ENCODE results near the gene ZNF26. TPM values are rescaled to one million over a fixed set of nuclear protein-coding genes. Genes with fewer than 3 reads are reported as not detected.

The ZNF26 gene
- total and polyA plus RNA-seq, 2 of the 8 experiments (the other 6 are each of a cell fraction or from before 2014, with no cell fraction given) = 5.8 to 8.4 TPM

DNA sequence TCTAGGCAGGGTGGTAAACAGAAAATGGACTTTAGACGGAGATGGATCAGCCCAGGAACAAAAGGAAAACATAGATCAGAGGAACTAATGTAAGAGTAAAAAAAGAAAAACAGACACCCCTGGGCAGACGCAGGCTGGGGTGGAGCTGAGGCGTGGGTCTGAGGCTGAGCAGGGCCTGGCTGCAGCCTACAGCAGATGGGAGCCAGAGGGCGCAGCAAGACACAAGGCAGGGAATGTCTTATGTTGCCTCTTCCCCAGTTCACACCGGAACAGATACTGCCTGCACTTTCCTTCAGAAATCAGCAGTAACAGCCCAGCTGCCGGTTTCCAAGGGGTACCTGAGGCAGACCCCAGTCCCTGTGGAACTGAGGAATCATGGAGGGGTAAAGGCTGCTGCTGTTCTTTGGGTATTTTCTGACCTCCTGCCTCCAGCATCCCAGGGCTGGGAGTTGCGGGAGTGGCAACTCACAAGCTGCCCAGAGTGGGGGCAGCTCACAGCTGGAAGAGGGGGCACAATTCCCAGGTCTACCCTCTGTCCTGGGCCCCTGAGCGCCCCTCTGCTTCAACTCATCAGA lies 39.8 kb upstream of the ZNF26 start:
- no peak overlapping the region for H3K56ac ChIP-seq (replicated peaks; ENCODE audit: insufficient read length, low read depth, low read length)
- H2BK12ac ChIP-seq (ENCODE audit: low read depth, low read length) = no peak overlapping the region
- H3K4me2 ChIP-seq (ENCODE audit: insufficient read depth in 1 of 2, low read depth in 2 of 2, low read length in 2 of 2) = no peak overlapping the region
- H2BK20ac ChIP-seq (ENCODE audit: low read length) = no peak overlapping the region
- H2AK5ac ChIP-seq (ENCODE audit: low read depth, low read length) = no peak overlapping the region
- H3K23ac ChIP-seq (ENCODE audit: insufficient read length) = no peak overlapping the region
- peaks cover 6 to 71% (median 35%) of the 10 kb centered on the region in 4 experiments; a peak in 7 of 8 replicates for H3K36me3 ChIP-seq (ENCODE audit: control insufficient read depth in 2 of 4, insufficient read depth in 4 of 4, low read length in 3 of 4)
- peaks cover 4% of the 10 kb centered on the region for H3K23me2 ChIP-seq (ENCODE audit: low read depth, low read length)
- peaks cover 9% of the 10 kb centered on the region for H3K79me1 ChIP-seq (ENCODE audit: low read depth, low read length)
- no peaks in the 10 kb centered on the region for H3K4me1 ChIP-seq (replicated peaks in 1 of 4; ENCODE audit: control insufficient read depth in 3 of 4, insufficient read depth in 4 of 4, low read length in 3 of 4)
- no peak overlapping the region for H3K18ac ChIP-seq (ENCODE audit: extremely low read depth, low read length)
- no peak overlapping the region for H4K91ac ChIP-seq (replicated peaks; ENCODE audit: insufficient read length, low read length)
- WGBS, 2 experiments (ENCODE audit: extremely low coverage in 1 of 2, insufficient coverage in 1 of 2, insufficient read length in 1 of 2, insufficient replicate concordance in 2 of 2, low coverage in 1 of 2, low lambda C conversion rate in 2 of 2, missing lambda C conversion rate in 1 of 2) = 84% methylated on average over 8 of the region's 8 CpGs; no CpG with 5 or more reads in 1 of the 2 experiments
- H2BK120ac ChIP-seq (replicated peaks; ENCODE audit: low read depth, low read length) = no peak overlapping the region
- FAIRE-seq (no peak), DNase-seq (ENCODE audit: low read depth in 1 of 2, low spot score in 2 of 2) (no peak)
- ChIA-PET CTCF (ENCODE audit: partially characterized antibody) (interaction anchor here (0.9 kb wide), 1 partner anchor 112 kb away, joined by 3 read pairs; no protein-coding TSS in a partner anchor), POLR2A (ENCODE audit: partially characterized antibody) (interaction anchor here (0.5 to 0.9 kb wide), 4 partner anchors 16 to 91 kb away, joined by 3 read pairs; partner anchors contain the start of gene ZNF84)
- no peak overlapping the region for H2BK15ac ChIP-seq (ENCODE audit: low read length)
- H3K9ac ChIP-seq (replicated peaks in 1 of 4; ENCODE audit: extremely low read depth in 1 of 4, low read depth in 3 of 4, low read length in 3 of 4) = no peak overlapping the region
- no peaks in the 10 kb centered on the region for H3K27me3 ChIP-seq (replicated peaks in 1 of 4; ENCODE audit: control insufficient read depth in 3 of 4, extremely low read depth in 1 of 4, insufficient read depth in 3 of 4, low read length in 3 of 4)
- no peak overlapping the region for H4K8ac ChIP-seq (ENCODE audit: extremely low read depth, insufficient read depth, low read length)
- H4K20me1 ChIP-seq (replicated peaks in 1 of 2; ENCODE audit: control insufficient read depth in 1 of 2, insufficient read depth in 2 of 2, low read length in 2 of 2) = peaks cover 0 to 4% of the 10 kb centered on the region in 2 experiments
- no peak overlapping the region for H3K14ac ChIP-seq (ENCODE audit: insufficient read length)
- peaks cover 8 to 12% of the 10 kb centered on the region in 2 experiments for H3K79me2 ChIP-seq (ENCODE audit: control insufficient read depth in 1 of 2, insufficient read depth in 2 of 2, low read length in 2 of 2)
- no peak overlapping the region for H4K5ac ChIP-seq (ENCODE audit: insufficient read length, low read depth, low read length)
- H3K4me3 ChIP-seq (ENCODE audit: extremely low read depth in 1 of 4, insufficient read depth in 2 of 4, low read depth in 3 of 4, low read length in 4 of 4) = no peak overlapping the region
- H3K27ac ChIP-seq (ENCODE audit: low read depth, low read length) = no peak overlapping the region
- no peak overlapping the region for H2BK5ac ChIP-seq (ENCODE audit: low read depth, low read length)
- TF ChIP-seq SP2 (IDR thresholded peaks at IDR 0.05; ENCODE audit: low read length) (no peak), JUND (IDR thresholded peaks at IDR 0.05; ENCODE audit: low read length) (no peak), SAP30 (IDR thresholded peaks at IDR 0.05; ENCODE audit: insufficient read depth, insufficient replicate concordance, low read length) (no peak), TEAD4 (IDR thresholded peaks at IDR 0.05; ENCODE audit: low read depth, low read length) (no peak), POLR2AphosphoS5 (IDR thresholded peaks at IDR 0.05; ENCODE audit: low read depth, low read length) (no peak), ZNF274 (IDR thresholded peaks at IDR 0.05; ENCODE audit: borderline replicate concordance, extremely low read depth, low read length) (no peak), BRCA1 (IDR thresholded peaks at IDR 0.05; ENCODE audit: low read depth, low read length) (no peak), CTBP2 (IDR thresholded peaks at IDR 0.05; ENCODE audit: borderline replicate concordance, insufficient read depth, insufficient read length, low read length) (no peak), TCF12 (IDR thresholded peaks at IDR 0.05; ENCODE audit: low read depth, low read length) (no peak), HDAC6 (IDR thresholded peaks at IDR 0.05; ENCODE audit: low read depth, low read length) (no peak), NRF1 (IDR thresholded peaks at IDR 0.05; ENCODE audit: low read depth, low read length) (no peak), PHF8 (conservative IDR thresholded peaks at IDR 0.05; ENCODE audit: low read depth, low read length) (no peak)
- peaks cover 59 to 81% of the 10 kb centered on the region in 2 experiments for H3K9me3 ChIP-seq (ENCODE audit: insufficient read depth in 2 of 2, low read depth in 1 of 2, low read length in 1 of 2)
- H3K4ac ChIP-seq (replicated peaks; ENCODE audit: insufficient read length, low read depth, low read length) = no peak overlapping the region
- no peak overlapping the region for H2AFZ ChIP-seq (ENCODE audit: low read length)

Measured in H1 (cell line).